ENCODE measurements around the gene MUC2.

Gene MUC2

DNA sequence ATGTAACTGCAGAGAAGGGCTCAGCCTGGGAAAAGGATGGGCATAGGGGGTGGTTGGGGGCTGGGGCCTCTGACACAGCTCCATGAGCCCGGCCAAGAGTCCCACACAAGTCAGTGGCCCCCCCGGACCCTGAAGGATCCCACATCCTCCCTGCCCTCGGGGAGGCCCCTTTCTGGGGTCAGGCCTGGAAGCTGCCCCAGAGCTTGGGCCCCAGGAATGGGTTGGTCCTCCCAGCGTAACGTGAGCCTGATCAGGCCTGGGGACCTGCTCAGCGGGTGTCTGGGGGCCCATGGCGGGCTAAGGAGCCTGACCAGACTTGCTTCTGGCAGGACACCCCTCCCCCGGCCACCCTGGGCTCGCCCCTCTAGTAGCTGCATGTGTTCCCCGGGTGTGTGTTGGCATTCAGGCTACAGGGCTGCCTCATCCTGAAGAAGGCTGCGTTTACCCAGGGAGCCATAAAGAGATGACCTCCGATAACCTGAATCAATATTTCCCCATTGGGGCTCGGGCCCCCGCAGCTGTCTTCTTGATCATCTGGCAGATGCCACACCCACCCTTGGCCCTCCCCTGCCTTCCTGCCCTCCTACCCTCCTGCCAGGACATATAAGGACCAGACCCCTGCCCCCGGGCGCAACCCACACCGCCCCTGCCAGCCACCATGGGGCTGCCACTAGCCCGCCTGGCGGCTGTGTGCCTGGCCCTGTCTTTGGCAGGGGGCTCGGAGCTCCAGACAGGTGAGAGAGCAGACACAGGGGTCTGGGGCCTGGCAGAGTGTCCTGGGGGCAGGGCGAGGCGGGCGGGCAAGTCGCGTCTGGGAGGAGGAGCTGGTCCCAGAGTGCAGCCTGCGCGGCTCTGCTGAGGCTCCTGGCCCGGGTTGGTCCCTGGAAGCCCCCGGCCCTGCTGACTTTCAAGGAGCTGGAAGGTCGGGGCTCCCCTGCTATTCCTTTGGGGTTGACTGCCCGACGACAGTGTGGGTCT is at the start of gene MUC2:
Gene MUC2 (plus strand): TSS at position 631 of the 978 bp plus-strand sequence.
- no peak for DNase-seq

DNA sequence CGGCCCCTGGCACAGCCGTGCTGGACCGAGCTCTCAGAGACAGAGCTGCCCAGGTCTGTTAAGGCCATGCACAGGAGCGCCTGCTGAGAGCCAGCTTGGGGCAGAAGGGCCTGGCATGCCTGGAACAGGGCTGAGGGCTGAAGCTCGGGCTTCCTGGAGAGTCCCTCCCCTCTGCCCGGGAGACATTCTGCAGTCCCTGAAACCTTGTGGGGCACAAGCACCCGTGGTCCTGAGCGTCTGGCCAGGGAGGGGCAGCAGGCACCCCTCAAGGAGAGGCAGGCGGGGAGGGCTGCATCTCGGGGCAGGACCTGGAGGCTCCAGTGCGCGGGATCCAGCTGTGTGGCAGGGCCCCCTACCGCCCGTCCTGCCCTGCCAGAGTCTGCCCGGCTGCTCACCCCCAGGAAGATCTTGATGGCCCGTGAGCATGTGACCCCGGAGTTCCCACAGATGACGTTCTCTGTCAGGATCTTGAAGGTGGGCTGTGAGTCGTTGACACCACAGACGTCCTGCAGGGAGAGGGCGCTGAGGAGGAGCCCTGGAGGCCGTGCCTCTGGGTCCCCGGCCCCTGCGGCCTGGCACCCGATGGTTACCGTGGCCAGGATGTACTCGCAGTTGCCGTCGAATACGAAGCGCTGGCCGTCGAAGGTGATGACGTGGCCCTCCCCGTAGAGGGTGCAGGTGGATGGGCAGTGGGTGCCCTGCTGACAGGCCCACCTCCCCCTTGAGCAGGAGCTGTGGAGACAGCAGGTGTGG is 49.1 kb upstream of the MUC2 start:
- no peak for DNase-seq

DNA sequence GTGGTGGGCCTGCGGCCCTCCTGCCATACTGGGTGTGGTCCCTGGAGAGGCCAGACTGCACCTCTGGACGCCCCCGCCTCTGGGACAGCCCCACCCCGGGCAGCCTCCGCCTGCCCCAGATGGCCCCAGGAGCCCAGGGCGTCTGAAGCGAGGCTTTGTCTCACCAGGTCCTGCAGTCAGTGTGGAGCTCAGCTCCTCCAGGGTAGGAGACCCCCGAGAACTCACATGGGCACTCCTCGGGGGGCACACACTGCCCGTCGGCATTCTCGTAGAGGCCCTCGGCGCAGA is 48.6 kb upstream of the MUC2 start:
- DNase-seq, result no peak

DNA sequence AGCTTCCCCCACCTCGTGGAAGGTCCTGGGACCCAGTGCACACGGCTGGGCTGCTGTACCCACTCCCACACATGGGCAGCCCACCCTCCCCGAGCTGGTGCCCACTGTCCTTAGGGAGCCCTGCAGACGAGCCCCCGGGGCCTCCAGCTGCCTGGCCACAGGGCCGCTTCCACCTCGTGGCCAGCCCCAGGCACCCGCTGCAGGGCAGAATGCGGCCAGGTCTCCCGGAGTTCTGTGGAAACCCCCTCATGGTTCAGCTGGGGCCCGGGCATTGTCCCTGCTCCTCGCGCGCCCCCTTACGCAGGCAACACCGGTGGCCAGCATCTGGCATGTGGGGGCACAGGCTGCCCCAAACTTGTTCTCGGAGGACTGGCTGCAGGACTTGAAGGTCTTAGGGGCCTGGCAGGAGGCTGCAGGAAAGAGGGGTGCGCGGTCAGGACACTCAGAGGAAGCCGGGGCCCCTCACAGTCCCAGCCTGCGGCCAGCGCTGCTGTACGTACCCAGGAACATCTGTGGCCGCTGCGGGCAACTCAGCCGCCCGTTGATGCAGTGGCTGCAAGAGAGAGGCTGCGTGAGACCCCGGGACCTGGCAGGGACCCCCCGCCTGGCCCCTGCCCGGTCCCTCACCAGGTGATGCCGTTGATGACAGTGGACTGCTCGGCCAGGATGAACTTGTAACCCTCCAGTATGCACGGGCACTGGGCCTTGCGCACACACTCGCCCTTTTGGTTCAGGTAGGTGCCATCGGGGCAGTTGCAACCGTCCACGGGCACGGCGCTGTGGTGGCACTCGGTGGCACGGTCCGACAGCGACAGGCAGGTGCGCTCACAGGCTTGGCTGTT is 47.8 kb upstream of the MUC2 start:
- DNase-seq, result no peak

DNA sequence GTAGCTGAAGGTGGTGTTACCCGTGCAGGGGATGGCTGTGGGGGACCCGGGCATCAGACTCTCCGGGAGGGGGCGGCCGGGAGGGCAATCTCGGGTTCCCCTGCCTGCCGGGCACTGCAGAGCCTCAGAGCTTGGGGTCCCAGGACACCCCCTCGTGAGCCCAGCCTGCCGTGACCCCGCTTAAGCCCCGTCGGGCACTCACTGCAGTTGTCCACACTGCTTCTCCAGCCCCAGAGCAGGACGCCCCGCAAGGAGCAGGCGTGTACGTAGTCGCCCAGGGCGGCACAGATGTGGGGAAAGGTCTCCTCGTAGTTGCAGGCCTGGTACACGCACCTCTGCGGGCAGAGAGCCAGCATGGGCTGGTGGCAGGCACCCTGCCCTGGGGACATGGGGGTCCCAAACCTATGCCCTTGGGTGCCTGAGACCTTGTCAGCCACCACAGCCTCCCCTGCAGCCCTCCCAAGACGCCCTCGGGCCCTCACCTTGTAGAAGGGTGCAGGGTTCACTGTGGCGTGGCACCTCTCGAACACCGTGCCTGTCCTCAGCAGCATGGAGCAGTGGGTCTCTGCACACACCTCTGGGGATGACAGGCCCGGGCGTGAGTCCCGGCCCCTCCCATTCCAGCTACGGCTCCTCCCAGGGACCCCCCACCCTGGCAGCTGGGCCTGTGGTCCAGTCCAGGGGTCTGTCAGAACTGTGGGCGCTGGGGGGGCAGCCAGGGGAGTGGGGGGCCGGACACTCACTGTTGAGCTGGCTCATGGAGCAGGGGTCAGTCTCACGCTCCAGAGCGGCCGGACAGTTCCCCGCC is 47.0 kb upstream of the MUC2 start:
- DNase-seq, result no peak

DNA sequence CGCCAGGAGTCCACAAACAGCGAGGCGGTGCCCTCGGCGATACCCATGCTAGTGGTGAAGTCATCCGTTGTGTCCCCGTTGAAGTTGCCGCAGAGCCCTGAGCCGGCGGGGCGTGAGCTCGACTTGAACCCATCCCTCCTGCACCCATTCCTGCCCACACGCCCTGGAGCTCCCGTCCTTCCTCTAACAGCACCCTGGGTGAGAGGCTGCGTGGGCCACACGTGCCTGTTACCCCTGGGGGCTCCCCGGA is 46.5 kb upstream of the MUC2 start:
- no peak for DNase-seq

DNA sequence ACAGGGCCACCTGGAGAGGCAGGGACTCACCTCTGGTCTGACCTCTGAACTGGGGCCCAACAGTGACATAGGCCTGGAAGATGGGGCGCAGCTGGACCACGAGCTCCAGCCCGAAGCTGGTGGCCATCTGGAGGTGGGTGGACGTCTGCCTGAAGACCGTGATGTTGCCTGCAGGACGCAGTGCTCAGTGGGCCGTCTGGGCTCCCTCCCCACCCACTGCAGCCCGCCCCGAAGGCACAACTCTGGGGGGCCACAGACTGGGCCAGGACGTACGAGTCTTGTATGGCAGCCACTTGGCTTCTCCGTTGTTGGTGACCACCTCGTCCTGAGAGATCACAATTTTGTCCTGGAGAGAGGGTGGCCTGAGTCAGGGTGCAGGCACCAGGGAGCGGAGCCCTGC is 46.1 kb upstream of the MUC2 start:
- no peak for DNase-seq

DNA sequence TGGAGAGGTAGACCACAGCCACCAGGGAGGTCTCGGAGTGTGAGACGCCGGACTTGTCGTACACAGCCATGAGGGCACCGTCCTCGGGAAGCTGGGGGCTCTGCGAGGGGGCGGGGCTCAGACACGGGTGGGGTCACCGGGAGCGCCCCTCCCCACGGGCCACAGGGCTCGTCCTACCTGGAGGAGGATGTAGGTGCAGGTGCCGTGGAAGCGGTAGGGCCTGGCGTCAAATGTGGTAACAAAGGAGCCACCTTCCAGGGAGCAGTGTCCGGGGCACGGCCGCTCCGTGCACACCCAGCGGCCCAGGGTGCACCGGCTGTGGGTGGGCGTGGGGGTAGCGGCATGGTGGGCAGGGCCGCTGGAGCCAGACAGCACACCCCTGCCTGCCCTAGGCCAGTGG is 45.6 kb upstream of the MUC2 start:
- no peak for DNase-seq

DNA sequence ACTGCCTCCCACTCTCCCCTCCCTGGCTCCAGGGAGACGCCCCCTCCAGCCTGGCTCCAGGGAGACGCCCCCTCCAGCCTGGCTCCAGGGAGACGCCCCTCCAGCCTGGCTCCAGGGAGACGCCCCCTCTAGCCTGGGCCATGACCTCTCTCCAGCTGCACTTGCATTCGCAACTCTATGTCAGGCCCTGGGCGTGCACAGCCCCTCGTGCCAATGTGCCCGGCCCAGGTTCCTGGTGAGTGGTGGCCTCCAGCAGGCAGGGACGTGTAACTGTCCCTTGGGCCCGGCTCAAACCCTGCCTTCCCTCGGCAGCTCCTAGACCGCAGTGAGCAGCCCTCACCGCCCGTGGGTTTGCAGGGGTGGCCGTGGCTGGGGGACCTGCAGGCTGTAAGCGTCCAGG is 45.0 kb upstream of the MUC2 start:
- no peak for DNase-seq

DNA sequence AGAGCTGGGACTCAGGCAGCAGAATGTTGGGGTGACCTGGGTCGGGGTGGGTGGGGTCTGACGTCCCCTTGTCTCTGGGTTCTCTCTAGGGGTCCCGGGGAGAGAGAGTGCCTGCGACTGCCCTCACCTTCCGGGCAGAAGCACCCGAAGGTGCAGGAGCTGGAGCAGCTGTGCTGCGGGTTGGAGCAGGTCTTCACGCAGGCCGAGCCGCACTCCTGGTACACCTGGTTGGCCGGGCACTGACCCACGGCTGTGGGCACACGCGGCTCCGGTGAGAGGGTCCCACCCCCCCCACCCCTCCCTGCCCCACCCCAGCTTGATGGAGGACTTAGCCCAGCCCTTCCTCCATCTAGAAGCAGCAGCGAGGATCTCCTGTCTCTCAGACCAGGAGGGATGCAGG is 44.6 kb upstream of the MUC2 start:
- DNase-seq, result no peak

DNA sequence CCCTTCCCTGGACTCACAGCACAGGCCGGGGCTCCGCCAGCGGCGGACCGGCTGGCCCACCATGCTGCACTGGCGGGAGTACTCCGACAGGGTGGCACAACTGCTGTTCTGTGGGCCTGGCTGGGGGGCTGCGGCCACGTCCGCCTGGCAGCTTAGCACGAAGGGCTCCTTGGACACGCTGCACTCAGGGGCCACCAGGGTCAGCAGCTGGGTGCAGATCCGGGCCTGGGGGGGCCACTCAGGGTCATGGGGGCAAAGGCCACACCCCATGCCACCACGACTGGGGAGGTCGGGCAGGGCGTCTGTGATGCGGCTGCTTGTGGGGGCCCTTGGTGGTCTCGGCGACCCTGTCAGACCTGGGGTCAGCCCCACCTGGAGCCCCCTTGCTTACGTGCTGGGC is 44.1 kb upstream of the MUC2 start:
- DNase-seq, result no peak

DNA sequence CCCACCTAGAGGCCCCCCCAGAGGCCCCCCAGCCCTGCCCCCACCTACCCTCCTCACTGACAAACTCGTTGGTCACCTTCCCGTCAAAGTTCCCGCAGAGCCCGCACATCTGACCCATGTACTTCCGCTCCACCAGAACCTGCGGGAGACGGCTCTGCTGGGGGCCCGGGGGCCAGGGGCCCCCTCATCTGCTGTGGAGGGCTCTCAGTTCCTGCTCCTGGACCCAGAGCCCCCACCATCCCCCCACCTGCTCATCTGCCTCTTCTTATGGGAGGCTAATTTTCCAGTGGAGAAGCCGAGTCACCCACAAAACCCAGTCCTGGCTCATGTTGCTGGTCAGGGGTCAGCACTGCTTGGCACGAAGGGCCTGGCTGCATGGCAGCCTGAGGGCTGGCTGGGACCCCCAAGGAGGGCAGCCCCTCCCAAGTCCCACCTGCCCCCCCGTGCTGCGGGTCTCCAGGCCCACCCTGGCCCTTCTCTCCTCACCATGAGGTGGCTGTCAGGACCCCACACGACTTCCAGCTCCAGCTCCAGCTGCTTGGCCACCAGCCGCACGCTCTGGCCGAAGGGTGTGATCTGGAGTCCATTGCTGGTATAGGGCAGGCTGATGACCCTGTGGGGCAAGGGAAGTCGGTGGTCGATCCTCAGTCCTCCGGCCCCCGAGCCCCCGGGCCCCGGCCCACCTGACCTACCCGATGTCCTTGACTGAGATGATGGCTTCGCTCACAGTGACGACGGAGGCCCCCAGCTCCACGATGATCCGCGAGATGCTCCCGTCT is 43.4 kb upstream of the MUC2 start:
- DNase-seq, result no peak

DNA sequence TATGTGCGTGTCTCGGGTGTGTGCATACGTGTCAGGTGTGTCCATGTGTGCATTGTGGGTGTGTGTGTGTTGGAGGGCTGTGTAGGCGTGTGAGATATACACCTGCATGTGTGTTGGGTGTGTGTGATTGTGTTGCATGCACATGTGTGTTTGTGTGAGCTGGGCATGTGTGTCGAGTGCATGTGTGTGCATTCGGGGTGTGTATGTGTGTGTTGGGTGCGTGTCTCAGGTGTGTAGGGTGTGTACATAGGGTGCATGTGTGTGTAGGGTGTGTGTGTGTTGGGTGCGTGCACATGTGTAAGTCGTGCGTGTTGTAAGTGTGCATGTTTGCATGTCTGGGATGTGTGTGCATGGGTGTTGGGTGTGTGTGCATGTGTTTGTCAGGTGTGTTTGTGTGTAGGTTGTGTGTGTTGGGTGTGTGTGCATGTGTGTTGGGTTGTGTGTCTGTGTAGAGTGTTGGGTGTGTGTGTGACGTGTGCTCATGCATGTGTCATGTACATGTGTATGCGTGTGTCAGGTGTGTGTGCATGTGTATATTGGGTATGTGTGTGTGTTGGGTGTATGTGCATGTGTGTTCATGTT is 42.3 kb upstream of the MUC2 start:
- no peak for DNase-seq

DNA sequence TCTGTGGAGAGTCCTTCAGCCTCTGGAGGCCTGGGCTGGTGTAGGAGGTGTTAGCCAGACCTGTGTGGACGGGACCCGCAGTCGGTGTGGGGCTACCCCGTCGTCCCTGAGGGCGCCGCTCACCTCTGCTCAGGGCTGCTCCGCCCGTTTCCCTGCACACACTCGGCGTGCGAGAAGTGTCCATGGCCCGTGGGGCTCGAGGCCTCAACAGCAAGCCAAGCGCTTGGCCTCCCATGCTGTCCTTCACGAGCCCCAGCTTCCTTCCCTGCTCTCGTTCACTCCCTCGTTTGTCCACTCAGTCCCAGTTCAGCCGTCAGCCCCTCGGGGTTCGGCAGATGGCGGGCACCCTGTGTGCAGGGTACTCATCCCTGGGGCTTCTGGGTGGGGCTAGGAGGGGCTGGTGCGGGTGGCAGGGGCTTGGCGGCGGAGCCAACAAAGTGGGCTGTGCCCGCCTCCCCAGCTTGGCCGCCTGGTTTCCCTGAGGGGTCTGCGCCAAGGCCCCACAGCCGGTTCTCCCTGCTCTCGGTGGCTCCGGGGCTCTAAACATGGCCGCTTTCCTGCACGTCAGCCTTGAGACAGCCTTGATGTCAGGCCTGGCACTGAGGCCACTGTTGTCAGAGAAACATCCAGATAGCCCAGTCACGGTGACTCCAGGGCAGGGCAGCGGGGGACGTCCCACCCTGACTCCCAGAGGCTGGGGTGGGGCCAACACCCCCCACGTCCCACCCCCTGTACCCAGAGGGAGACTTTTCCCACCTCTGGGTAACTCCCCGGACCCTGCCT is 41.5 kb upstream of the MUC2 start:
- DNase-seq, result no peak

DNA sequence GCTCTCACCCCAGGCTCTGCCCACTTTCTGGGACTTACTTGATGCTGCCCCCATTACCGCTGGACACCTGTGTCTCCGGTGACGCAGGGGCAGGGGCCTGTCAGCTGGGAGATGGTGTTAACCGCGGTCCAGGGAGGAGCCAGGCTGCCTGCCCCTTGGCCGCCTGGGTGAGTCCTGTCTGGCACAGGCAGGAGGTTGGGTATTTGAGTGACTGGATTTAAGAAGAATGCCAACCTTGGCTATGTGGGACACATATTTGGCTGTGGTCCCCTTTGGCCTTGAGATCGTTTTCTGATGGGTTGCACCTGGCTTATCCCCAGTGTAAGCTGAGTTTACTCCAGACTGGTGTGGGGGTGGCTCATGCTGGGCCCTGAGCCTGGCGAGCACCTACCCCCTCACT is 40.7 kb upstream of the MUC2 start:
- DNase-seq, result no peak

DNA sequence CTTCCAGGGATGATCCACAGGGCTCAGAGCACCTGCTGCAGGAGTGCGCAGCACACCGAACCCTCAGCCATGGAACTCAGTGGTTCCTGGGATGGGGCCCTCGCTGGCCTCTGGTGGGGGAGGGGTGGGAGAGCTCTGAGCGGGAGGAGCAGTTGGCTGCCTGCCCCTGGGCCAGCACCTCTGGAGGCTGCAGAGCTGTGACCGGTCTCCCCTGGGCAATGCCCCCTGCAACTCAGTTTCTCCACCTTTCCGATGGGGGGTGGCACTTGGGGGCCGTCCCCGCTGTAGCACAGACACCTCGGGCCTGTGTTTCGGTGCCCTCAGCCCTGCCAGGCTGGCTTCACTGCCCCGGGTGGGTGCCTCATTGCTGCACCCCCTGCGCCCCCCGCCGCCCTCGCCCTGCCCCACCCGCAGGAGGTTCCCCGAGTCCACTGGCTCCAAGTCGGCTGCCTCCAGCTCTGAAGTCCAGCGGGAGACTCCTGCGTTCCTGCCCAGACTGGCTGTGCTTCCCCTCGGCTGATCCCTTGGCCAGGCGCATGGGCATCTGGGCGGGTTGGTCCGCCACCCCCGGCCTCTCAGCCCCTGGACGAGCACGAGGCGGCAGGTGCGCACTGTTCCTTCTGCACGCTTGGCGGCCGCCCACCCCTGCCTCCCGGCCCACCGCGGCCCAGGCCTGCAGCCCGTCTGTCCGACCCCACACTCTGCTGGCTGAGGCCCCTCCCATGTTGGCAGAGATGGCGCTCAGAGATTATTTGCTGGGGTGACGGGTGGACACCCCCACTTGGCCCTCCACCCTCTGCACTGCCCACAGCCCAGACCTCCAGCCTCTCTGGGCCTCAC is 40.0 kb upstream of the MUC2 start:
- no peak for DNase-seq

DNA sequence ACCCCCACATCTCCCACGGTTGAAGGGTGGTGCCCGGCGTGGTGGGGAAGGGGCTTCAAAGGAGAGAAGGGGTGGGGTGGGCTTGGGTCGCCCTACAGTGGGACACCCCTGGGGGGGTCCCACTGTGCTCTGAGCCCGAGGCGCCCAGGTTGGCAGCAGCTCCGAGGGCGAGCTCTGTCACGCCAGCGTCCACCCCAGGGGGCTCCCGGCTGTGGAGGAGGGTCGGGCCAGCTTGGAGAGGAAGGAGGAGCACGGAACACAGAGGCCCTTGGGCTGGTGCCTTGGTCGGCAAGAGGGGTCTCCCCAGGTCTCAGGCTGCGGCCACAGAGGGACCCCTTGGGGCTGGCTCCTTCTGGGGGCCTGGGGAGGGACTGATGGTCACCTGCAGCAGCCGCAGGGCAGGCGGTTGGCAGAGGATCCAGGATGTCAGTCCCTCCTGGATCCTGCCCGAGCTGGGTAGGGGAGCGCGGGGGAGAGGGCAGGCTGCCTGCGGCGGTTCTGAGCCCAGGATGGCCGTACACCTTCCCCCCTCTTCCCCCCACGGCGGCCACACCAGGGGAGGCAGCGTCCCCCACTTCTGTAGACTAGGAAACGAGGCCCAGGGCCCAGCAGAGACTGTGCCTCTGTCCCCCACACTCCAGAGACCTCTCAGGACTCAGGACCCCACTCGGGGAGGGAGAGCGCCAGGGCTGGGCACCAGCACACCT is 38.9 kb upstream of the MUC2 start:
- no peak for DNase-seq

DNA sequence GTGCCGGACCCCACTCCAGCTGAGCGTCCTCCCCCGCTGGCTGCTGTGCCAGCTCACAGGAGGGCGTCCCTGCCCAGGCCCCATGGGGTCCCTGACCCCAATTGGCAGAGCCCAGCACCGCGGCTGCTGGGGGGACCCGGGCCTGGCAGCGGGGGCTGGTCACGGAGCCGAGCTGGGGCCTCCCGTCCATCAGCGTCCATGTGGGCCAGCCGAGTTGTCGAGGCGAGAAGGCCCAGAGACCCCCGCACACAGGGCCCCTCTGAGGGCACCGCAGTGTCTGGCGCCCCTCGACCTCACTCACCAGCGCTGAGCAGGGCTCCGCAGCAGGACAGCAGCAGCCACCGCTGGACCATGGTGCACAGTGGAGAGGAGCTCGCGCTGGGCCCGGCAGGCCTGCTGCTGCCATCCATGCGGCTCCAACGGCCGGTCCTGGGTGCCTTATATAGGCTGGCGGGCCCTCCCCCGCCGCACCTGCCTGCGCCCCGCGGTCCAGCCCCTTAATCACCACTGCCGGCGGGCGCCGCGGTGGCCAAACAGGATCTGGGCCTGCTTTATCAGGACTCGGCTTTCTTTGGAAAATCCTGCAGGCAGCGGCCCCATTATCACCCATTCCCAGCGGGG is 38.3 kb upstream of the MUC2 start, which contains the start of gene MUC6:
Gene MUC6 (minus strand): TSS at position 416 of the 621 bp plus-strand sequence. CDS start 63 bp downstream, at position 353.
- no peak for DNase-seq

DNA sequence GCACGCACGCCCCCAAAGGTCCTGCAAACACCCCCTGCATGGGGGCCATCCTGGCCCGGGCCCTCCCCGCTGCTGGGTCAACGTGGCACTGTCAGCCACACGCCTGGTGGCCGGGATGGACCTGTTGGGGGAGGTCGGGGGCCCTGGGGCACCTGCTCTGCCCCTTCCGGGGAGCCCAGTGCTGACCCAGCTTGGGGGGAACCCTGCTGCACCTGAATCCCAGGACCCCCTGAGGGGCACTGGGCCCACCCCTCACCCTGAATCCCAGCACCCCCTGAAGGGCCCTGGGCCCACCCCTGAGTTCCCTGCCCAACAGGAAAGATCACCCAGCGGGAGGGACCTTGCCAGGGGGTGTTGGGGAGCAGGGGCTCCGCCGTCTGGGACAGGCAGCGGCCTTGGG is 37.7 kb upstream of the MUC2 start:
- DNase-seq, result no peak
